GM12801 (cell line): ENCODE measurements around the gene SAP30.

Experiments used
- TF ChIP-seq, protein P1 (sequence below): IDR thresholded peaks from one replicate; pipeline ENCODE4 v1.5.1; 2011; ENCODE audit warnings: control low read depth; ENCODE audit not compliant: insufficient read length; ENCODE audit errors: extremely low read depth

The SAP30 gene

GRCh38 chr4:173333658-173334084 is 37.1 kb upstream of the SAP30 start:
- TF ChIP-seq, protein P1, sequence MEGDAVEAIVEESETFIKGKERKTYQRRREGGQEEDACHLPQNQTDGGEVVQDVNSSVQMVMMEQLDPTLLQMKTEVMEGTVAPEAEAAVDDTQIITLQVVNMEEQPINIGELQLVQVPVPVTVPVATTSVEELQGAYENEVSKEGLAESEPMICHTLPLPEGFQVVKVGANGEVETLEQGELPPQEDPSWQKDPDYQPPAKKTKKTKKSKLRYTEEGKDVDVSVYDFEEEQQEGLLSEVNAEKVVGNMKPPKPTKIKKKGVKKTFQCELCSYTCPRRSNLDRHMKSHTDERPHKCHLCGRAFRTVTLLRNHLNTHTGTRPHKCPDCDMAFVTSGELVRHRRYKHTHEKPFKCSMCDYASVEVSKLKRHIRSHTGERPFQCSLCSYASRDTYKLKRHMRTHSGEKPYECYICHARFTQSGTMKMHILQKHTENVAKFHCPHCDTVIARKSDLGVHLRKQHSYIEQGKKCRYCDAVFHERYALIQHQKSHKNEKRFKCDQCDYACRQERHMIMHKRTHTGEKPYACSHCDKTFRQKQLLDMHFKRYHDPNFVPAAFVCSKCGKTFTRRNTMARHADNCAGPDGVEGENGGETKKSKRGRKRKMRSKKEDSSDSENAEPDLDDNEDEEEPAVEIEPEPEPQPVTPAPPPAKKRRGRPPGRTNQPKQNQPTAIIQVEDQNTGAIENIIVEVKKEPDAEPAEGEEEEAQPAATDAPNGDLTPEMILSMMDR: no peak

DNA sequence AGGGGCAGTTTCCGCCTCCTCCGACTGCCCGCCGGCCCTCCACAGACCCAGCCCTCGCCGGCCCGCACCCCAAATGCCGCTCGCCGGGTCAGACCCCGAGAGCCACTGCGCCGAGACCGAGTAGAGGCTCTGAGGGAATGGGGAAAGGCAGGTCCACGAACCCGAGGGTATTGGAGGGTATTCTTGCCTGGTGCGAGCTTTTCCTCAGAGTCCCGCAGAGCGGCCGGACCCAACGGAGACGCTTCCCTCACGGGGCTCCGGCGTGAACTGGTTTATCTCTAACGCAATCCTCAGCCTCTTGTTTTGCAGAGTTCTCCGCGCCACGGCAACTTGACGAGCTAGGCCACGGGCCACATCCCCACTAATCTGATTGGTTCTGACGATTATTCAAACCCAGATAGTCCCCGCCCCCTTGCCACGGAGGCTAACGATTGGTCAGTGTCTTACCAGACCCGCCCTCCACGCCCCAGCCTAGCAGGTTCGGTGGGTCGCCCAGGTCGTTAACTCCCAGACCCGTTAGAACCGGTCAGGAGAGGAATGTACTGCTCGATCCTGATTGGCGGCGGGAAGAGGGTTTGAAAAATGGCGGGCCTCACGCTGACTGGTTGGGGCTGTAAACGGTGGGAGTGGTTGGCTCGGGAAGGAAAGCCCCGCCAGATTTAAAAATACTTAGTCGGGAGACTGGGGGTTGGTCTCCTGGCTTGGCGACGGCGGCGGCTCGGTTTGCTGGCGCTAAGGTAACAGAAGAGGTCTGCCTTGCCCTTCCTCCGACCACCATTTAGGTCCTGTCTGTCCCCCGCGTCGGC is 36.5 kb upstream of the SAP30 start, which contains the start of gene HMGB2:
HMGB2 (minus strand) TSS at position 274 of the 806 bp plus-strand sequence. CDS start 709 bp downstream, outside the sequence.
- TF ChIP-seq, protein P1: no peak

DNA sequence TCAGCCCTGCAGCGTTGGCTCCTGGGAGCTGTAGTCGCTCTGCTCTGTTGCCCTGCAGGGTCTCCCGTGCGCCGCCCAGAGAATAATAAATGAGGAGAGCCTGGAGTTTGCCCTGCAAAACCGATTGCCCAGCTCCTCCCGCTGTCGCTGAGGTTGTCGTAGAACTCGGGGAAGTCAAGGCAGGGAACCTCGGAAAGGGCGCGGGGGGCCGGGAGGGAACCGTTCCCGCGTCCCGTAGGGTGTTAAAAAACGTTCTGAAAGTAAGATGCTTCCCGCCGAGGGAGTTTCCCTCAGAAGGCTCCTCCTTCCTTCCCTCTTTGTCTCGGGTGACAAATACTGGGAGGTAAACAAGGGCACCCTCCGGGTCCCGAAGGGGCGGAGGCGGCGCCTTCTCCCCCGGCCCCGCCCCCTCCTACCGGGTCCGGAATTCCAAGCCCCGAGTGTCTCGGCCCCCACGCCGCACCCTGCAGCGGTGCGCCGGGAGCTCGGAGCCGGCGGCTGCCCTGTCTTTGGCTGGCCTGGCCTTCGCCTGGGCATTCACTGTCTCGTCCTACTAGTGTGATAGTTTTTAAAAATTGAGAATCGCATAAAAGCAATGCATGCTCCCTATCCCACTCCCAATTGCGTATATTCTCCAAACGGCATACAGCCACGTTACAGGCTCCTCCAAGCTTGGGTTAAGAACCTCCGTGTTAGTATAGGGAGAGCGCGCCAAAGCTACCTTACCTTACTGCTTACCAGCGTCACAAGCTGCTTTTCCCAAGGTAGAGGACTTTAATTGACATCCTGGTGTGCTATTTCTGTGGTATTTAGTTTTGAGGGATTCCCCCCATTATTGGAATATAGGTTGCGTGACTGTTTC is 35.6 kb upstream of the SAP30 start:
- TF ChIP-seq, protein P1: no peak

- TF ChIP-seq, protein P1: no peak
Measured at GRCh38 chr4:173337463-173337862, 33.3 kb upstream of the SAP30 start.

DNA sequence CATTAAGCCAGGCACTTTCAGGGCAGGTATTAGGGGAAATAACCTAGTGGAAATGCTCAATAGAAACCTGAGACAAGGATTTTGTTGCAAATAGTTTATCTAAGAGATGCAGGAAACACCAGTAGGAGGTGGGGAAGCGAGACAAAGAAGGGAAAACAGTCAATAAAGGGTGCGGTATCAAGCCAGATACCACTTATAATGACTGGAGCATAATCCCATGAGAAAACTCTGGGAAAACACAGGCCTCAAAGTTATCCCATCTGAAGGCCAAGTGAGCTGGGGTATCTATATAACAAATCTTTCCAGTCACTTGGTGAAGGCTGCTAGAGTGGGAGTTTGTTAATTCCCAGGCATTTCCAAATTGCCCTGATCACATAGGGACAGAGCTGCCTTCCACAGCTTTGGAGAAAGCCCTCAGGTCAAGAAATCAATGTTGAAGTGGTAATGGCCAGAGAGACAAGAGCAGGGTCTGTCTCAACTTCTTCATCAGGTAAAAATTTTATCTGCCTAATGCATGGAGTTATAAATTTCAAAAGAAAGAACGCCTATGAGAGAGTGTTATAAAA is 26.8 kb upstream of the SAP30 start:
- TF ChIP-seq, protein P1: no peak

- TF ChIP-seq, protein P1: no peak
Measured at GRCh38 chr4:173345648-173346047, 25.1 kb upstream of the SAP30 start.

DNA sequence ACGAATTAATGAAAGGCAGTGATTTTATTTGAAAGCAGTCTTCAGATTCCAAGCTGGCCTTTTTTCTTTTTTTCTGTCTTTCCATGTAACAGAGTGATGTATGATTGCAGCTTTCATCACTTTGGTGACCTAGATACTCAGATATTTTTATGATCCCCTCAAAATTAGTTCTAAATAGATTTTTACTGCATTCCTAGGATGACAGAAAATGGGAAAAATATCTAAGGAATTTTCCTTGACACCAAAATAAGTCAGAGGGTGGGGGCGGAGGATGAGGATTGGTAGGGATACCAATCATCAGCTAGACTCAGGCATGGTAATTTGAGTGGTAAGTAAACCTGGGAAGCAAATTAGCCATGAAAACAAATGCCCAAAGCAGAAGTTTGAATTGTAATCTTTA is 24.7 kb upstream of the SAP30 start:
- TF ChIP-seq, protein P1: no peak
